Measurements from ENCODE around the gene RNF180. TPM values are rescaled to one million over a fixed set of nuclear protein-coding genes. Genes with fewer than 3 reads are reported as not detected.

Gene RNF180
- total and polyA plus RNA-seq, 2 donors: 0.52 to 1.8 TPM

Other genes with a start within 250 kb of the RNF180 start
- not detected for gene HTR1A, start 203.4 kb upstream of the RNF180 start, total RNA-seq
- not detected for gene HTR1A, start 203.4 kb upstream of the RNF180 start, polyA plus RNA-seq